Ishikawa (cell line): ENCODE results near the gene COL6A1.
A peak's percentile ranks its signal among the peaks of the same experiment; 100 is the strongest.

Experiments used
- CEBPB ChIP-seq: IDR thresholded peaks from 2 replicates; pipeline ENCODE4 v1.6.1; 2012
- CREB1 ChIP-seq: IDR thresholded peaks from 2 replicates; pipeline ENCODE4 v1.6.1; 2012; ENCODE audit warnings: low read depth
- EGR1 ChIP-seq: IDR thresholded peaks from 2 replicates; pipeline ENCODE4 v1.6.1; 2012
- EP300 ChIP-seq: IDR thresholded peaks from 2 replicates; pipeline ENCODE4 v1.6.1; 2012; ENCODE audit warnings: borderline replicate concordance
- FOXM1 ChIP-seq: IDR thresholded peaks from 2 replicates; pipeline ENCODE4 v1.6.1; 2012; ENCODE audit warnings: low read depth, borderline replicate concordance
- NFIC ChIP-seq: IDR thresholded peaks from 2 replicates; pipeline ENCODE4 v1.6.1; 2012
- RAD21 ChIP-seq: IDR thresholded peaks from 2 replicates; pipeline ENCODE4 v1.6.1; 2012; ENCODE audit warnings: low read depth
- TAF1 ChIP-seq: IDR thresholded peaks from 2 replicates; pipeline ENCODE4 v1.6.1; 2012; ENCODE audit warnings: low read depth, mild to moderate bottlenecking
- TCF12 ChIP-seq: IDR thresholded peaks from 2 replicates; pipeline ENCODE4 v1.6.1; 2012; ENCODE audit warnings: low read depth
- TEAD4 ChIP-seq: IDR thresholded peaks from 2 replicates; pipeline ENCODE4 v1.6.1; 2012
- YY1 ChIP-seq: IDR thresholded peaks from 2 replicates; pipeline ENCODE4 v1.6.1; 2012; ENCODE audit warnings: low read depth
- ZBTB7A ChIP-seq: IDR thresholded peaks from 2 replicates; pipeline ENCODE4 v1.6.1; 2012; ENCODE audit warnings: low read depth
- TF ChIP-seq, protein P1 (sequence below): IDR thresholded peaks from 2 replicates; pipeline ENCODE4 v1.6.1; 2012
- TF ChIP-seq, protein P2 (sequence below): IDR thresholded peaks from 2 replicates; pipeline ENCODE4 v1.6.1; 2012
- TF ChIP-seq, protein P3 (sequence below): IDR thresholded peaks from 2 replicates; pipeline ENCODE4 v1.6.1; 2012; ENCODE audit warnings: low read depth, mild to moderate bottlenecking

COL6A1 gene

DNA sequence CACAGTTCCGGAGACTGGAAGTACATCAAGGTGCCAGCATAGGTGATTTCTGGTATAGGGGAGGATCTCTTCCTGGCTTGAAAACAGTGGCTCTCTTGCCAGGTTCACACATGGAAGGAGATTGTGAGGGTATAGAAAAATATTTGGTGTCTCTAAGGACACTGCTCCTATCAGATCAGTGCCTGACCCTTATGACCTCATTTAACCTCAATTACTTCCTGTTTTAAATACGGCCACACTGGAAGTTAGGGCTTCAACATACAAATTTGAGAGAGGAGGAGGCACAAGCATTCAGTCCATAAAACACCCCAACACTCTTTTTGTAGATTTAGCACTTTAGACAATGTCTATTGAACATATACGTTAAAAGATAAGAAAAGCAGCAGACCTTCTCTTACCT is 37.0 kb downstream of the COL6A1 start:
- TF ChIP-seq NFIC: no peak
- TF ChIP-seq CREB1: no peak
- TF ChIP-seq TCF12: no peak
- TF ChIP-seq ZBTB7A: no peak
- TF ChIP-seq EP300: no peak
- TF ChIP-seq, protein P1, sequence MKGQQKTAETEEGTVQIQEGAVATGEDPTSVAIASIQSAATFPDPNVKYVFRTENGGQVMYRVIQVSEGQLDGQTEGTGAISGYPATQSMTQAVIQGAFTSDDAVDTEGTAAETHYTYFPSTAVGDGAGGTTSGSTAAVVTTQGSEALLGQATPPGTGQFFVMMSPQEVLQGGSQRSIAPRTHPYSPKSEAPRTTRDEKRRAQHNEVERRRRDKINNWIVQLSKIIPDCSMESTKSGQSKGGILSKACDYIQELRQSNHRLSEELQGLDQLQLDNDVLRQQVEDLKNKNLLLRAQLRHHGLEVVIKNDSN: no peak
- no peak for TF ChIP-seq YY1
- TF ChIP-seq RAD21: no peak
- no peak for TF ChIP-seq TEAD4
- no peak for TF ChIP-seq CEBPB
- TF ChIP-seq, protein P2, sequence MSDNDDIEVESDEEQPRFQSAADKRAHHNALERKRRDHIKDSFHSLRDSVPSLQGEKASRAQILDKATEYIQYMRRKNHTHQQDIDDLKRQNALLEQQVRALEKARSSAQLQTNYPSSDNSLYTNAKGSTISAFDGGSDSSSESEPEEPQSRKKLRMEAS: no peak
- TF ChIP-seq FOXM1: no peak
- no peak for TF ChIP-seq TAF1
- TF ChIP-seq EGR1: no peak
- TF ChIP-seq, protein P3, sequence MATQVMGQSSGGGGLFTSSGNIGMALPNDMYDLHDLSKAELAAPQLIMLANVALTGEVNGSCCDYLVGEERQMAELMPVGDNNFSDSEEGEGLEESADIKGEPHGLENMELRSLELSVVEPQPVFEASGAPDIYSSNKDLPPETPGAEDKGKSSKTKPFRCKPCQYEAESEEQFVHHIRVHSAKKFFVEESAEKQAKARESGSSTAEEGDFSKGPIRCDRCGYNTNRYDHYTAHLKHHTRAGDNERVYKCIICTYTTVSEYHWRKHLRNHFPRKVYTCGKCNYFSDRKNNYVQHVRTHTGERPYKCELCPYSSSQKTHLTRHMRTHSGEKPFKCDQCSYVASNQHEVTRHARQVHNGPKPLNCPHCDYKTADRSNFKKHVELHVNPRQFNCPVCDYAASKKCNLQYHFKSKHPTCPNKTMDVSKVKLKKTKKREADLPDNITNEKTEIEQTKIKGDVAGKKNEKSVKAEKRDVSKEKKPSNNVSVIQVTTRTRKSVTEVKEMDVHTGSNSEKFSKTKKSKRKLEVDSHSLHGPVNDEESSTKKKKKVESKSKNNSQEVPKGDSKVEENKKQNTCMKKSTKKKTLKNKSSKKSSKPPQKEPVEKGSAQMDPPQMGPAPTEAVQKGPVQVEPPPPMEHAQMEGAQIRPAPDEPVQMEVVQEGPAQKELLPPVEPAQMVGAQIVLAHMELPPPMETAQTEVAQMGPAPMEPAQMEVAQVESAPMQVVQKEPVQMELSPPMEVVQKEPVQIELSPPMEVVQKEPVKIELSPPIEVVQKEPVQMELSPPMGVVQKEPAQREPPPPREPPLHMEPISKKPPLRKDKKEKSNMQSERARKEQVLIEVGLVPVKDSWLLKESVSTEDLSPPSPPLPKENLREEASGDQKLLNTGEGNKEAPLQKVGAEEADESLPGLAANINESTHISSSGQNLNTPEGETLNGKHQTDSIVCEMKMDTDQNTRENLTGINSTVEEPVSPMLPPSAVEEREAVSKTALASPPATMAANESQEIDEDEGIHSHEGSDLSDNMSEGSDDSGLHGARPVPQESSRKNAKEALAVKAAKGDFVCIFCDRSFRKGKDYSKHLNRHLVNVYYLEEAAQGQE: no peak

DNA sequence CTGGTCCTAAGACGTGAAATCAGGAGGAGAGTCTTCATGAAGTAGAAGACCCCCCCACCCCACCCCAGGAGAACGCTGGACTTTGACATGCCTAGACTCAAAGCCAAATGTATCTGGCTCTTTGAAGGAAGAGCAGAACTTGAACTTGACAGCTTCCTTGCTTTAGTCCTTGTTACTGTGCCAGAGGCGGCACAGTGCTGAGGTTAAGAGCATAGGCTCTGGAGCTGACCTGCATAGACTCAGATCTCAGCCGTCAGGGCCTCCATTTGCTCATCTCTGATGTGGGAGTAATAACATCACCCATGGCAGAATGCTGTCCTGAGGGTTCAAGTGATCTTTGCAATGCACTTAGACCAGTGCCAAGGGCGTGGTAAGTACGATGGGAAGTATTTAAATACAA is 39.0 kb downstream of the COL6A1 start:
- TF ChIP-seq, protein P1: no peak
- TF ChIP-seq, protein P2: no peak
- TF ChIP-seq CREB1: no peak
- TF ChIP-seq, protein P3: no peak

DNA sequence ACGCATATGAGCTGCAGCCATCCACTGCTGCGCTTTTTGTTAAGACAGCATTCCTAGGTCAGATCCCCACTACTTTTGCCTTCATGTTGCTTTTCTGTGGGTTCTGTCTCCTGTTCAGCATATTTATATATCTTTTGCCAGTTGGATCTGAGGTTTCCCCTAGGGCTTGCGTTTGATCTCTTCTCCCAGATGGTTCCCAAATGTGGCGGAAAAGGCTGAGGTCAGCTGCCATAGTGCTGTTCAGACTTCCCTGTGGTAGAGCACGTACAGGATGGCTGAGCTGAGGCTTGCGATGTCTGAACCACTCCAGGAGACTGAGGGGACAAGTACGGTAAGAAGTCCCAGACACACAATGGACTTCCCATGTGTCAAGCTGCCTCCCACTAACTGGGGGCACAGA is 39.8 kb downstream of the COL6A1 start:
- TF ChIP-seq CEBPB (no peak), ZBTB7A (no peak), EP300 (no peak), FOXM1 (no peak), TCF12 (no peak), NFIC (no peak), TAF1 (no peak), TEAD4 (no peak), CREB1 (no peak)
- TF ChIP-seq, protein P2: no peak
- TF ChIP-seq, protein P1: no peak

DNA sequence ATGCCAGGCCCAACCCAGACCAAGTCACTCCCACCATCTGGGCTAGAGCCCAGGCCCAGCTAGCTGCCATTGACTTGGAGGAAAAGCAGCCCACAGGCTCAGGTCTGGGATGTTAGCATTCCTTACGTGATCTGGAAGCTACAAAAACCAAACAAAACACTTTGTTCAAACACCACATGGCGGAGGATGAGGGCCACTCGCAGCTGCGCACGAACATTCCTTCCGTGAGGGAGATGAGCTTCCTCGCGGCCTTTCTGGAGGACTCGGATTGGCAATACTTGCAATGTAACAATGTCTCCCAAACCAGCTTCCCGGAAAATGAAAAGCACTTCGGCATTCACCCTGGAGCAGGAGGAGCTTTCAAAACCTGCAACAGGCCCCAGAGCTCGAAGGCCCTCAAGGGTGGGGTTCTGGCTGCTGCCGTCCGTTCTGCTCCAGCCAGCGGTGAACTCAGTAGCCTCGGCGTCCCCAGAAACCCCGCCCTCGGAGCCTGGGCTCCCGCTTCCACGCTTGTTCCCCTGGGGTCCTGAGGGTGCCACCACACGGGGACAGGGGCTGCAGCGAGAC is 40.5 kb downstream of the COL6A1 start:
- no peak for TF ChIP-seq CREB1
- no peak for TF ChIP-seq ZBTB7A

DNA sequence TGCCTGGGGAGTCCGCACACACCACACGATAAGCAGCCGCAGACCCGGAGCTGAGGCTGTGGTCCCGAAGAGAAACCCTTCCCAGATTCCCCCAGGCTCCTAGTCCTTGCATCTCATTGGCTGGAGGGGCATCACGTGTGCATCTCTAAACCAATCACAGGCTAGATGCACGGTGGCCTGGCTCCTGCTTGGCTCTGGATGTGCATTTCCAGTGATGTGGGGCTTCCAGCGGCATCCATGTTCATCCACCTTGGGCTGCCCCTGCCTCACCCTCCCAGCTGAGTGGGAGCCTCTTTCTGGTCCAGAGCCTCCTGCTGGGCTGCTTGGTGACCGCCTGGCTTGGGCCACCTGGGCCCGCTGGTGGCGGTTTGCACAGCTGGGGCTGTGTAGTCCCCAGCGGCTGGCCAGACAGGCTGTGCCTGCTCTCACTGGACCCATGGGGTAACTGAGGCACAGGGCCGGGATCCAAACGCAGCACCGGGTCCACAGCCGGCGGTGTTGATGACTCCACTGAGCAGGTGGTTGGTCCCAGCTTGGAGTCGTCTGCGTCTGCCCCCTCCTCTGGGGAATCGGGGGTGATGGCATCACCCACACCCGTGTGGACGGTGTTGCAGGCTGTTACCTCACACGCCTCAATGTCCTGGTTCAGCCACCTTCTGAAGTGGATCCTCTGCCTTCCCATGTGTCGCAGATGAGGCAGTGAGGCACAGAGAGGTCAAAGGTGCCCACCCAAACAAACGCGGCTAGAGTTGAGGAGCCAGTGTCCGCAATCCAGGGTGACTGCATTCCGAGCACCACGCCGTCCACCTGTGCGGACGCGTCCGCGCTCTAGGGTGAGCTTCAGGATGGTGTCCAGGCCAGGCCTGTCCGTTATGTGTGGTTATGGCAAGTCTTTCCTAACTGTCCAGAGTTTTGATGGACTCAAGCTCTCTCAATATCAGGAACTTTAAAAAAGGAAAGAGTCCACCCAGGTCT is 41.3 kb downstream of the COL6A1 start:
- TF ChIP-seq, protein P2: no peak
- TF ChIP-seq CEBPB (no peak), TAF1 (no peak), RAD21 (no peak), ZBTB7A (no peak), YY1 (no peak), NFIC (no peak)
- TF ChIP-seq, protein P1: peak; percentile 81
- TF ChIP-seq, protein P3: no peak
